Activated gamma-delta T cell treated with Interleukin-2 at 50 U/mL for 16 hours (primary cell): ENCODE results near the gene POMGNT2.

Experiments
- DNase-seq: peaks from one replicate; pipeline ENCODE4 v3.0.0-alpha.2; 2020

The POMGNT2 gene

GRCh38 chr3:43098761-43099160, 7.1 kb downstream of the POMGNT2 start:
- DNase-seq: no peak

- DNase-seq: no peak
Observed at GRCh38 chr3:43097400-43098080, 8.3 kb downstream of the POMGNT2 start.

- DNase-seq: no peak
Observed at GRCh38 chr3:43096761-43097160, 9.1 kb downstream of the POMGNT2 start.

- DNase-seq: no peak
Observed at GRCh38 chr3:43095370-43095769, 10.5 kb downstream of the POMGNT2 start.

GRCh38 chr3:43094851-43095250, 11.0 kb downstream of the POMGNT2 start:
- DNase-seq: no peak

- no peak for DNase-seq
Observed at GRCh38 chr3:43094381-43094780, 11.5 kb downstream of the POMGNT2 start.

GRCh38 chr3:43093974-43094373, 11.9 kb downstream of the POMGNT2 start:
- no peak for DNase-seq

GRCh38 chr3:43093006-43093405, 12.9 kb downstream of the POMGNT2 start:
- DNase-seq: no peak

- DNase-seq: no peak
Observed at GRCh38 chr3:43091481-43091880, 14.4 kb downstream of the POMGNT2 start.

GRCh38 chr3:43090238-43090637, 15.6 kb downstream of the POMGNT2 start:
- DNase-seq: no peak

- DNase-seq: no peak
Observed at GRCh38 chr3:43089081-43089480, 16.8 kb downstream of the POMGNT2 start.

- DNase-seq: no peak
Observed at GRCh38 chr3:43087249-43087776, 18.6 kb downstream of the POMGNT2 start.

GRCh38 chr3:43086460-43087165, 19.3 kb downstream of the POMGNT2 start:
- DNase-seq: no peak

GRCh38 chr3:43082457-43082856, 23.4 kb downstream of the POMGNT2 start:
- no peak for DNase-seq

- no peak for DNase-seq
Observed at GRCh38 chr3:43081796-43082195, 24.1 kb downstream of the POMGNT2 start.

GRCh38 chr3:43080726-43081568, 24.9 kb downstream of the POMGNT2 start:
- no peak for DNase-seq

- no peak for DNase-seq
Observed at GRCh38 chr3:43079536-43080332, 26.1 kb downstream of the POMGNT2 start.

GRCh38 chr3:43077707-43078106, 28.2 kb downstream of the POMGNT2 start:
- DNase-seq: no peak

- no peak for DNase-seq
Observed at GRCh38 chr3:43077261-43077660, 28.6 kb downstream of the POMGNT2 start.

GRCh38 chr3:43076857-43077256, 29.0 kb downstream of the POMGNT2 start:
- DNase-seq: no peak

GRCh38 chr3:43075904-43076661, 29.8 kb downstream of the POMGNT2 start:
- no peak for DNase-seq
